H1 (cell line): ENCODE data around the gene MYBPC1. TPM values are rescaled to one million over a fixed set of nuclear protein-coding genes. Genes with fewer than 3 reads are reported as not detected.

Experiments
- CTCF ChIA-PET: fragments of 300-600 bp; sonication (Branson Sonifier 250); formaldehyde crosslinking; loops from one replicate; lab custom pipeline; 2021; ENCODE audit not compliant: partially characterized antibody; lab: Charles Lee
- POLR2A ChIA-PET: fragments of 300-600 bp; sonication (Branson Sonifier 250); formaldehyde crosslinking; loops from one replicate; lab custom pipeline; 2021; ENCODE audit warnings: inconsistent platforms; ENCODE audit not compliant: partially characterized antibody; lab: Charles Lee
- DNase-seq, 2 experiments: peaks; one replicate each; pipeline versions ENCODE4 v3.0.0 to v3.0.0-alpha.2; 2010 to 2022; ENCODE audit warnings: low spot score in 2 of 2, low read depth in 1 of 2, mixed read lengths in 1 of 2
- FAIRE-seq: peaks from 2 replicates; lab custom pipeline; 2011; peaks lifted over from hg19 to GRCh38; lab: Jason Lieb, UNC
- H2AFZ ChIP-seq: 2 replicates; pipeline ENCODE4 v1.8.1; 2012; ENCODE audit warnings: low read length, inconsistent platforms
- H2AK5ac ChIP-seq: 2 replicates; pipeline ENCODE4 v1.6.1; 2013; ENCODE audit warnings: low read depth, low read length
- H2BK120ac ChIP-seq: replicated peaks from 2 replicates; pipeline ENCODE3; 2013; ENCODE audit warnings: low read depth, low read length, inconsistent platforms
- H2BK12ac ChIP-seq: 2 replicates; pipeline ENCODE4 v1.6.1; 2013; ENCODE audit warnings: low read depth, low read length
- H2BK15ac ChIP-seq: 2 replicates; pipeline ENCODE4 v1.6.1; 2013; ENCODE audit warnings: low read length
- H2BK20ac ChIP-seq: 2 replicates; pipeline ENCODE4 v1.6.1; 2013; ENCODE audit warnings: low read length
- H2BK5ac ChIP-seq: 2 replicates; pipeline ENCODE4 v1.6.1; 2013; ENCODE audit warnings: low read depth, low read length
- H3K14ac ChIP-seq: 2 replicates; pipeline ENCODE4 v1.6.1; 2013; ENCODE audit warnings: inconsistent platforms; ENCODE audit not compliant: insufficient read length
- H3K18ac ChIP-seq: 2 replicates; pipeline ENCODE4 v1.6.1; 2013; ENCODE audit warnings: low read length; ENCODE audit errors: extremely low read depth
- H3K23ac ChIP-seq: 2 replicates; pipeline ENCODE4 v1.6.1; 2013; ENCODE audit warnings: inconsistent platforms; ENCODE audit not compliant: insufficient read length
- H3K23me2 ChIP-seq: 2 replicates; pipeline ENCODE4 v1.6.1; 2013; ENCODE audit warnings: low read depth, low read length
- H3K27ac ChIP-seq: 2 replicates; pipeline ENCODE4 v1.6.1; 2011; ENCODE audit warnings: low read depth, low read length, inconsistent platforms
- H3K27me3 ChIP-seq, 4 experiments: replicated peaks in 1 of 4; 1 replicate in 1 of 4; 2 replicates in 3 of 4; pipeline versions ENCODE4 v1.6.1 to v1.8.1; 2011 to 2013; ENCODE audit warnings: low read length in 3 of 4, mild to moderate bottlenecking in 3 of 4, inconsistent platforms in 2 of 4, mixed read lengths in 2 of 4, moderate library complexity in 1 of 4; ENCODE audit not compliant: control insufficient read depth in 3 of 4, insufficient read depth in 3 of 4; ENCODE audit errors: extremely low read depth in 1 of 4
- H3K36me3 ChIP-seq, 4 experiments: 2 replicates each; pipeline versions ENCODE4 v1.6.1 to v1.8.1; 2011 to 2013; ENCODE audit warnings: mild to moderate bottlenecking in 4 of 4, low read length in 3 of 4, moderate library complexity in 2 of 4, control low read depth in 1 of 4, inconsistent platforms in 1 of 4; ENCODE audit not compliant: insufficient read depth in 4 of 4, control insufficient read depth in 2 of 4
- H3K4ac ChIP-seq: replicated peaks from 2 replicates; pipeline ENCODE3; 2013; ENCODE audit warnings: low read length, low read depth, mixed read lengths, inconsistent platforms; ENCODE audit not compliant: insufficient read length
- H3K4me1 ChIP-seq, 4 experiments: replicated peaks in 1 of 4; 1 replicate in 1 of 4; 2 replicates in 3 of 4; pipeline versions ENCODE4 v1.6.1 to v1.8.1; 2011 to 2013; ENCODE audit warnings: low read length in 3 of 4, inconsistent platforms in 2 of 4, mixed read lengths in 1 of 4; ENCODE audit not compliant: insufficient read depth in 4 of 4, control insufficient read depth in 3 of 4
- H3K4me2 ChIP-seq, 2 experiments: 2 replicates each; pipeline versions ENCODE4 v1.6.1 to v1.8.1; 2011 to 2013; ENCODE audit warnings: low read depth in 2 of 2, low read length in 2 of 2, control low read depth in 1 of 2, inconsistent platforms in 1 of 2, mild to moderate bottlenecking in 1 of 2; ENCODE audit not compliant: insufficient read depth in 1 of 2
- H3K4me3 ChIP-seq, 4 experiments: fragments of 200-600, 300-600 bp in 1 of 4; sonication (generic), shearing (Covaris generic), sonication (Bioruptor Twin) in 1 of 4; 2 replicates each; pipeline versions ENCODE4 v1.5.1 to v1.8.1; 2011 to 2016; ENCODE audit warnings: low read length in 4 of 4, low read depth in 3 of 4, control low read depth in 2 of 4, inconsistent platforms in 2 of 4, mild to moderate bottlenecking in 2 of 4, mixed read lengths in 1 of 4, moderate library complexity in 1 of 4; ENCODE audit not compliant: insufficient read depth in 2 of 4; ENCODE audit errors: extremely low read depth in 1 of 4
- H3K56ac ChIP-seq: replicated peaks from 2 replicates; pipeline ENCODE3; 2013; ENCODE audit warnings: low read depth, mild to moderate bottlenecking, mixed read lengths, low read length, inconsistent platforms; ENCODE audit not compliant: insufficient read length
- H3K79me1 ChIP-seq: 2 replicates; pipeline ENCODE4 v1.6.1; 2013; ENCODE audit warnings: low read depth, low read length, control low read depth
- H3K79me2 ChIP-seq, 2 experiments: 2 replicates each; pipeline versions ENCODE4 v1.6.1 to v1.8.1; 2012 to 2013; ENCODE audit warnings: low read length in 2 of 2, mild to moderate bottlenecking in 2 of 2, inconsistent platforms in 1 of 2; ENCODE audit not compliant: insufficient read depth in 2 of 2, control insufficient read depth in 1 of 2
- H3K9ac ChIP-seq, 4 experiments: replicated peaks in 1 of 4; 1 replicate in 1 of 4; 2 replicates in 3 of 4; pipeline versions ENCODE4 v1.6.1 to v1.8.1; 2011 to 2013; ENCODE audit warnings: low read depth in 3 of 4, low read length in 3 of 4, control low read depth in 2 of 4, mild to moderate bottlenecking in 2 of 4, moderate library complexity in 2 of 4, inconsistent platforms in 1 of 4; ENCODE audit errors: extremely low read depth in 1 of 4
- H3K9me3 ChIP-seq, 2 experiments: 2 replicates each; pipeline versions ENCODE4 v1.6.1 to v1.8.1; 2012 to 2013; ENCODE audit warnings: mild to moderate bottlenecking in 2 of 2, moderate library complexity in 2 of 2, control low read depth in 1 of 2, inconsistent platforms in 1 of 2, low read depth in 1 of 2, low read length in 1 of 2, mixed read lengths in 1 of 2; ENCODE audit not compliant: insufficient read depth in 2 of 2
- H4K20me1 ChIP-seq, 2 experiments: replicated peaks in 1 of 2; 2 replicates each; pipeline versions ENCODE3 to v1.8.1; 2011 to 2013; ENCODE audit warnings: inconsistent platforms in 2 of 2, low read length in 2 of 2, mild to moderate bottlenecking in 1 of 2; ENCODE audit not compliant: insufficient read depth in 2 of 2, control insufficient read depth in 1 of 2
- H4K5ac ChIP-seq: 2 replicates; pipeline ENCODE4 v1.6.1; 2013; ENCODE audit warnings: low read length, low read depth, mixed read lengths, inconsistent platforms; ENCODE audit not compliant: insufficient read length
- H4K8ac ChIP-seq: 2 replicates; pipeline ENCODE4 v1.8.0; 2013; ENCODE audit warnings: mild to moderate bottlenecking, moderate library complexity, low read length, inconsistent platforms; ENCODE audit not compliant: insufficient read depth; ENCODE audit errors: extremely low read depth
- H4K91ac ChIP-seq: replicated peaks from 2 replicates; pipeline ENCODE3; 2013; ENCODE audit warnings: low read length, mixed read lengths, inconsistent platforms; ENCODE audit not compliant: insufficient read length
- CREB1 ChIP-seq: IDR thresholded peaks from 2 replicates; pipeline ENCODE4 v1.6.1; 2012; ENCODE audit warnings: inconsistent platforms
- FOSL1 ChIP-seq: IDR thresholded peaks from 2 replicates; pipeline ENCODE4 v1.6.1; 2011; ENCODE audit warnings: mild to moderate bottlenecking, low read depth, low read length, moderate library complexity; ENCODE audit not compliant: insufficient read depth
- HDAC6 ChIP-seq: IDR thresholded peaks from one replicate; pipeline ENCODE4 v1.7.1; 2012; ENCODE audit warnings: low read depth, mild to moderate bottlenecking, inconsistent platforms, low read length, moderate library complexity
- JUN ChIP-seq: IDR thresholded peaks from 2 replicates; pipeline ENCODE4 v1.6.1; 2011; ENCODE audit warnings: low read depth, mild to moderate bottlenecking, improper control_type of control experiment, low read length
- MAFK ChIP-seq: IDR thresholded peaks from 2 replicates; pipeline ENCODE4 v1.6.1; 2012; ENCODE audit warnings: low read depth, mild to moderate bottlenecking, improper control_type of control experiment, low read length
- NANOG ChIP-seq: IDR thresholded peaks from 2 replicates; pipeline ENCODE4 v1.6.1; 2011; ENCODE audit warnings: low read length, low read depth, mild to moderate bottlenecking, inconsistent platforms; ENCODE audit not compliant: insufficient read depth, poor library complexity, severe bottlenecking
- POLR2A ChIP-seq, 2 experiments: IDR thresholded peaks; 1 replicate in 1 of 2; 2 replicates in 1 of 2; pipeline ENCODE4 v1.6.1; 2011; ENCODE audit warnings: low read depth in 2 of 2, low read length in 2 of 2, mild to moderate bottlenecking in 2 of 2; ENCODE audit errors: control extremely low read depth in 1 of 2
- RXRA ChIP-seq: IDR thresholded peaks from 2 replicates; pipeline ENCODE4 v1.6.1; 2011; ENCODE audit warnings: low read depth, mild to moderate bottlenecking, low read length, moderate library complexity; ENCODE audit not compliant: insufficient read depth
- SIRT6 ChIP-seq: IDR thresholded peaks from one replicate; pipeline ENCODE4 v1.7.1; 2012; ENCODE audit warnings: low read length, inconsistent platforms
- SP1 ChIP-seq: IDR thresholded peaks from 2 replicates; pipeline ENCODE4 v1.6.1; 2011; ENCODE audit warnings: low read depth, low read length
- WGBS, 2 experiments: shearing (Covaris generic) in 1 of 2; methylation state at CpG; one replicate each; pipeline versions ENCODE4 v1.1.6 to v1.1.7; 2013 to 2015; ENCODE audit warnings: low lambda C conversion rate in 2 of 2, mixed read lengths in 2 of 2, inconsistent platforms in 1 of 2, low coverage in 1 of 2, missing lambda C conversion rate in 1 of 2; ENCODE audit not compliant: insufficient replicate concordance in 2 of 2, insufficient coverage in 1 of 2, insufficient read length in 1 of 2; ENCODE audit errors: extremely low coverage in 1 of 2, missing lambda C conversion rate in 1 of 2; 5-methylcytosine and 5-hydroxymethylcytosine counted together
- polyA plus RNA-seq, 7 experiments: library from polyadenylated mRNA; depleted of rRNA in 3 of 7; stranded (reverse) in 5 of 7; unstranded in 2 of 7; fragments of >200 nt in 5 of 7; fragments of 200-250 nt in 2 of 7; gene quantifications; 1 replicate in 5 of 7; 2 replicates in 1 of 7; 4 replicates in 1 of 7; pipeline versions ENCODE4 v1.2.1 to v1.2.3, GENCODE V29; 2011 to 2013; ENCODE audit warnings: missing spikeins in 2 of 7, mixed read lengths in 2 of 7
- total RNA-seq: library from RNA; stranded (reverse); fragmentation: NEBNext Ultra II Directional; extraction: Animal tissue kit (Norgen Biotek cat#: 25700); gene quantifications from 2 replicates; pipeline ENCODE4 v1.2.1, GENCODE V29; 2021

The MYBPC1 gene
- total and polyA plus RNA-seq, 2 of the 8 experiments (the other 6 are each of a cell fraction or from before 2014, with no cell fraction given), result not detected

GRCh38 chr12:101616027-101616494, 21.3 kb downstream of the MYBPC1 start:
- no peak overlapping the region for H2AK5ac ChIP-seq
- no peak overlapping the region for H2AFZ ChIP-seq
- TF ChIP-seq FOSL1, result no peak
- TF ChIP-seq POLR2A (IDR thresholded peaks at IDR 0.05; ENCODE audit: control extremely low read depth in 1 of 2, low read depth in 2 of 2, low read length in 2 of 2), result no peak
- TF ChIP-seq CREB1, result no peak
- no peak for TF ChIP-seq SIRT6
- TF ChIP-seq NANOG, result no peak
- no peak for TF ChIP-seq RXRA
- TF ChIP-seq JUN, result no peak
- no peak for TF ChIP-seq SP1
- no peak for TF ChIP-seq MAFK
- no peak for TF ChIP-seq HDAC6
- TF ChIP-seq, all 59 proteins: peak for 0
- Histone ChIP-seq H2BK5ac (no peak overlapping the region), H3K4me2 (no peak overlapping the region), H2BK15ac (no peak overlapping the region), H3K18ac (no peak overlapping the region), H4K5ac (no peak overlapping the region), H3K9me3 (no peaks in the 10 kb centered on the region), H3K36me3 (no peaks in the 10 kb centered on the region), H3K56ac (no peak overlapping the region), H2BK12ac (no peak overlapping the region), H3K4me1 (no peaks in the 10 kb centered on the region), H3K27ac (no peak overlapping the region), H3K9ac (no peak overlapping the region), H2BK120ac (no peak overlapping the region), H4K20me1 (no peaks in the 10 kb centered on the region), H3K4me3 (no peak overlapping the region), H3K14ac (no peak overlapping the region), H3K23ac (no peak overlapping the region), H3K79me2 (no peaks in the 10 kb centered on the region), H3K79me1 (no peaks in the 10 kb centered on the region), H3K27me3 (no peaks in the 10 kb centered on the region), H2BK20ac (no peak overlapping the region), H3K23me2 (no peaks in the 10 kb centered on the region), H3K4ac (no peak overlapping the region), H4K91ac (no peak overlapping the region), H4K8ac (no peak overlapping the region)
- FAIRE-seq (no peak), DNase-seq (no peak)
- WGBS, 2 experiments, result 92% methylated on average over 4 of the region's 4 CpGs; no CpG with 5 or more reads in 1 of the 2 experiments
- ChIA-PET POLR2A (no interaction called here), CTCF (interaction anchor here (0.8 to 1.9 kb wide), 4 partner anchors 36 to 139 kb away, joined by 3 to 7 read pairs (median 3); no protein-coding TSS in a partner anchor)
